A549 (cell line): ENCODE measurements around the gene MAPK12. TPM values are rescaled to one million over a fixed set of nuclear protein-coding genes. Genes with fewer than 3 reads are reported as not detected.

ENCODE experiments used
- ATAC-seq, 2 experiments: fragments of 200-7000 bp in 1 of 2; fragments of >200 bp in 1 of 2; cut with Nextera tagmentation in 1 of 2; cut with Tn5 transposase in 1 of 2; 3 replicates each; pipeline versions ENCODE4 v1.8.0 to v1.9.1; 2018 to 2020; ENCODE audit warnings: mild to moderate bottlenecking in 1 of 2, moderate library complexity in 1 of 2
- CTCF ChIA-PET: fragments of 300-600 bp; sonication (Branson Sonifier 250); formaldehyde crosslinking; extraction: SDS; loops from one replicate; lab custom pipeline; 2021; ENCODE audit warnings: antibody characterized with exemption, inconsistent platforms; lab: Yijun Ruan, JAX
- POLR2A ChIA-PET: fragments of 350-600 bp; formaldehyde crosslinking; extraction: SDS; loops from one replicate; lab custom pipeline; 2021; ENCODE audit warnings: antibody characterized with exemption, inconsistent platforms; lab: Yijun Ruan, JAX
- DNase-seq, 2 experiments: peaks; one replicate each; pipeline versions ENCODE4 v3.0.0 to v3.0.0-alpha.2; 2011 to 2016; ENCODE audit warnings: low read depth in 1 of 2, low spot score in 1 of 2
- FAIRE-seq: peaks from 2 replicates; lab custom pipeline; 2011; peaks lifted over from hg19 to GRCh38; lab: Jason Lieb, UNC
- H3K27ac ChIP-seq, 2 experiments: fragments of >200 bp; sonication (Bioruptor Twin); formaldehyde crosslinking; 3 replicates each; pipeline ENCODE4 v1.5.1; 2016 to 2017
- H3K4me1 ChIP-seq: fragments of >200 bp; sonication (Bioruptor Twin); formaldehyde crosslinking; 3 replicates; pipeline ENCODE4 v1.6.1; 2016
- H3K4me2 ChIP-seq: fragments of >200 bp; sonication (Bioruptor Twin); formaldehyde crosslinking; 3 replicates; pipeline ENCODE4 v1.6.1; 2016
- H3K4me3 ChIP-seq: fragments of >200 bp; sonication (Bioruptor Twin); formaldehyde crosslinking; 3 replicates; pipeline ENCODE4 v1.5.1; 2016
- H3K9me3 ChIP-seq: fragments of >200 bp; sonication (Bioruptor Twin); formaldehyde crosslinking; 3 replicates; pipeline ENCODE4 v1.6.1; 2016
- EHMT2 ChIP-seq: fragments of 200-600 bp; sonication (generic); IDR thresholded peaks from 2 replicates; pipeline ENCODE4 v1.6.1; 2016; ENCODE audit warnings: antibody characterized with exemption, low read depth, mild to moderate bottlenecking, moderate library complexity
- ELK1 ChIP-seq: fragments of 150-350 bp; IDR thresholded peaks from 2 replicates; pipeline ENCODE4 v1.6.1; 2014; ENCODE audit warnings: low read depth, mild to moderate bottlenecking, low read length
- FOSL2 ChIP-seq, 2 experiments: fragments of 450-650 bp in 1 of 2; fragments of >200 bp in 1 of 2; sonication (Bioruptor Twin) in 1 of 2; formaldehyde crosslinking; IDR thresholded peaks; 2 replicates each; pipeline versions ENCODE4 v1.5.0 to v1.6.1; 2016 to 2020; ENCODE audit warnings: mild to moderate bottlenecking in 1 of 2, moderate library complexity in 1 of 2
- GATA3 ChIP-seq: IDR thresholded peaks from 2 replicates; pipeline ENCODE4 v1.6.1; 2012; ENCODE audit warnings: borderline replicate concordance
- HEYL ChIP-seq: fragments of 250-450 bp; sonication (Bioruptor Pico); IDR thresholded peaks from 2 replicates; pipeline ENCODE4 v1.8.0; 2021; ENCODE audit warnings: mild to moderate bottlenecking, moderate library complexity
- HMGXB4 ChIP-seq: fragments of 250-450 bp; sonication (Bioruptor Pico); IDR thresholded peaks from 2 replicates; pipeline ENCODE4 v1.5.0; 2021; ENCODE audit warnings: mild to moderate bottlenecking, moderate library complexity, borderline replicate concordance
- HOXB5 ChIP-seq: fragments of 250-450 bp; sonication (Bioruptor Pico); IDR thresholded peaks from 2 replicates; pipeline ENCODE4 v1.5.0; 2020; ENCODE audit warnings: mild to moderate bottlenecking, moderate library complexity
- JUN ChIP-seq, 2 experiments: fragments of >200 bp; sonication (Bioruptor Twin); formaldehyde crosslinking; IDR thresholded peaks; 2 replicates in 1 of 2; 3 replicates in 1 of 2; pipeline ENCODE4 v1.6.1; 2016 to 2017
- KDM5A ChIP-seq: fragments of 200-600 bp; sonication (generic); IDR thresholded peaks from 2 replicates; pipeline ENCODE4 v1.6.1; 2016; ENCODE audit warnings: antibody characterized with exemption, mild to moderate bottlenecking
- PHF8 ChIP-seq: fragments of 200-600 bp; sonication (generic); IDR thresholded peaks from 2 replicates; pipeline ENCODE4 v1.6.1; 2016; ENCODE audit warnings: low read depth, mild to moderate bottlenecking, antibody characterized with exemption, moderate library complexity, borderline replicate concordance
- POLR2A ChIP-seq: IDR thresholded peaks from 2 replicates; pipeline ENCODE4 v1.6.1; 2012; ENCODE audit warnings: mild to moderate bottlenecking, low read length
- REST ChIP-seq: fragments of 200-600 bp; sonication (generic); IDR thresholded peaks from 2 replicates; pipeline ENCODE4 v1.6.1; 2016; ENCODE audit warnings: antibody characterized with exemption, mild to moderate bottlenecking, moderate library complexity
- SMC3 ChIP-seq: fragments of >200 bp; sonication (Bioruptor Twin); formaldehyde crosslinking; IDR thresholded peaks from 3 replicates; pipeline ENCODE4 v1.6.1; 2018; ENCODE audit warnings: inconsistent platforms
- TP53 ChIP-seq: fragments of 250-450 bp; sonication (Bioruptor Pico); IDR thresholded peaks from 2 replicates; pipeline ENCODE4 v1.5.0; 2021; ENCODE audit warnings: mild to moderate bottlenecking, moderate library complexity
- USF2 ChIP-seq: fragments of 450-650 bp; IDR thresholded peaks from 2 replicates; pipeline ENCODE4 v1.6.1; 2014; ENCODE audit warnings: antibody characterized with exemption
- ZSCAN20 ChIP-seq: fragments of 250-450 bp; sonication (Bioruptor Pico); IDR thresholded peaks from 2 replicates; pipeline ENCODE4 v1.8.0; 2022; ENCODE audit warnings: mild to moderate bottlenecking, moderate library complexity
- WGBS: methylation state at CpG from one replicate; pipeline ENCODE4 v1.1.6; 2017; ENCODE audit errors: missing lambda C conversion rate; 5-methylcytosine and 5-hydroxymethylcytosine counted together
- polyA plus RNA-seq, 4 experiments: library from polyadenylated mRNA; depleted of rRNA in 3 of 4; stranded (reverse); fragments of >200 nt; fragmentation: RNase III in 1 of 4; extraction: RNeasy Plus Mini Kit Qiagen cat#74134 plus additional on column Dnase treatment in 1 of 4; gene quantifications; 2 replicates in 3 of 4; 3 replicates in 1 of 4; pipeline ENCODE4 v1.2.3, GENCODE V29; 2011 to 2017

Gene MAPK12
- polyA plus RNA-seq, 2 of the 4 experiments (the other 2 are of a cell fraction): 12.5 to 25.8 TPM

GRCh38 chr22:50280708-50281383 is 19.4 kb upstream of the MAPK12 start:
- FAIRE-seq: no peak
- H3K4me2 ChIP-seq: no peak overlapping the region
- TF ChIP-seq KDM5A: no peak
- H3K4me1 ChIP-seq: peaks cover 17% of the 10 kb centered on the region
- no peak overlapping the region; a peak in 1 of 6 replicates for H3K27ac ChIP-seq
- no peak for ATAC-seq
- DNase-seq: no peak
- CTCF ChIA-PET: interaction anchor here (0.6 to 1.5 kb wide), 2 partner anchors 61 to 109 kb away, joined by 3 to 5 read pairs; no protein-coding TSS in a partner anchor
- no peaks in the 10 kb centered on the region; the same call in 2 of the 3 replicates for H3K9me3 ChIP-seq
- POLR2A ChIA-PET: no interaction called here
- H3K4me3 ChIP-seq: no peak overlapping the region
- WGBS: 96% methylated on average over 23 of the region's 47 CpGs

- no peak for DNase-seq
- CTCF ChIA-PET: interaction anchor here (0.6 to 1.5 kb wide), 3 partner anchors 46 to 109 kb away, joined by 3 to 6 read pairs (median 5); no protein-coding TSS in a partner anchor
- H3K4me2 ChIP-seq: no peak overlapping the region
- peaks cover 17% of the 10 kb centered on the region for H3K4me1 ChIP-seq
- H3K9me3 ChIP-seq: no peaks in the 10 kb centered on the region; the same call in 2 of the 3 replicates
- no peak for FAIRE-seq
- no peak for ATAC-seq
- POLR2A ChIA-PET: no interaction called here
- 97% methylated on average over 12 of the region's 38 CpGs for WGBS
- TF ChIP-seq HOXB5 (no peak), HEYL (CRISPR knock-in tag) (no peak), ZSCAN20 (CRISPR knock-in tag) (no peak), USF2 (no peak), REST (no peak), ELK1 (no peak), GATA3 (no peak), FOSL2 (IDR thresholded peaks at IDR 0.05) (no peak), FOSL2 (CRISPR knock-in tag; IDR thresholded peaks at IDR 0.05) (no peak), POLR2A (no peak), SMC3 (no peak), EHMT2 (no peak)
- H3K4me3 ChIP-seq: no peak overlapping the region
- H3K27ac ChIP-seq: no peak overlapping the region
Observed at GRCh38 chr22:50280022-50280707, 18.7 kb upstream of the MAPK12 start.

GRCh38 chr22:50278956-50279619 is 17.6 kb upstream of the MAPK12 start:
- no peak overlapping the region for H3K4me2 ChIP-seq
- DNase-seq: no peak
- H3K9me3 ChIP-seq: no peaks in the 10 kb centered on the region; the same call in 2 of the 3 replicates
- no peak overlapping the region for H3K4me3 ChIP-seq
- WGBS: 98% methylated on average over 7 of the region's 30 CpGs
- ChIA-PET CTCF (interaction anchor here (1.0 to 1.5 kb wide), 2 partner anchors 47 to 63 kb away, joined by 5 to 6 read pairs; no protein-coding TSS in a partner anchor), POLR2A (no interaction called here)
- peaks cover 21% of the 10 kb centered on the region for H3K4me1 ChIP-seq
- no peak for ATAC-seq
- no peak for FAIRE-seq
- H3K27ac ChIP-seq: no peak overlapping the region
- TF ChIP-seq GATA3: no peak
- no peak for TF ChIP-seq HMGXB4 (CRISPR knock-in tag)
- no peak for TF ChIP-seq TP53
- no peak for TF ChIP-seq PHF8
- TF ChIP-seq JUN (IDR thresholded peaks at IDR 0.05): no peak
